Thoracic aorta (tissue), 2 donors: ENCODE data around the gene TRAF5. TPM values are rescaled to one million over a fixed set of nuclear protein-coding genes. Genes with fewer than 3 reads are reported as not detected.

Source experiments
- ATAC-seq: fragments of 150-250 bp; one replicate; pipeline ENCODE4 v1.8.0; 2017; ENCODE audit warnings: low read depth; ENCODE audit not compliant: insufficient number of reproducible peaks, low FRiP score
- DNase-seq: peaks from one replicate; pipeline ENCODE4 v3.0.0-alpha.2; 2020; ENCODE audit warnings: low spot score
- H3K27ac ChIP-seq, 2 donors: fragments of 200-600 bp; sonication (generic); 1 replicate in 1 of 2; 2 replicates in 1 of 2; pipeline ENCODE4 v1.5.1; 2016; ENCODE audit warnings: mild to moderate bottlenecking in 2 of 2, moderate library complexity in 2 of 2
- H3K27me3 ChIP-seq: fragments of 200-600 bp; sonication (generic); replicated peaks from 2 replicates; pipeline ENCODE4 v1.6.0; 2016; ENCODE audit warnings: mild to moderate bottlenecking; ENCODE audit not compliant: insufficient read depth
- H3K36me3 ChIP-seq: fragments of 200-600 bp; sonication (generic); one replicate; pipeline ENCODE4 v1.5.1; 2016
- H3K4me1 ChIP-seq, 2 donors: fragments of 200-600 bp; sonication (generic); 1 replicate in 1 of 2; 2 replicates in 1 of 2; pipeline versions ENCODE4 v1.5.1 to v1.6.0; 2016; ENCODE audit warnings: low read depth in 2 of 2, mild to moderate bottlenecking in 1 of 2; ENCODE audit not compliant: control insufficient read depth in 1 of 2
- H3K4me3 ChIP-seq: fragments of 200-600 bp; sonication (generic); 2 replicates; pipeline ENCODE4 v1.5.1; 2016; ENCODE audit warnings: mild to moderate bottlenecking
- H3K9me3 ChIP-seq: fragments of 200-600 bp; sonication (generic); 2 replicates; pipeline ENCODE4 v1.5.1; 2016
- total RNA-seq, 2 donors: library from RNA; depleted of rRNA; stranded (reverse); fragments of >200 nt; gene quantifications; one replicate each; pipeline versions ENCODE4 v1.1.0 to v1.2.3, GENCODE V29; 2016
- TF ChIP-seq, protein P1 (sequence below): fragments of 200-600 bp; sonication (generic); IDR thresholded peaks from one replicate; pipeline ENCODE4 v1.5.1; 2019; ENCODE audit warnings: antibody characterized with exemption

Gene TRAF5
- total RNA-seq, 2 donors from 2014 or later, result 55.8 to 62.7 TPM

DNA sequence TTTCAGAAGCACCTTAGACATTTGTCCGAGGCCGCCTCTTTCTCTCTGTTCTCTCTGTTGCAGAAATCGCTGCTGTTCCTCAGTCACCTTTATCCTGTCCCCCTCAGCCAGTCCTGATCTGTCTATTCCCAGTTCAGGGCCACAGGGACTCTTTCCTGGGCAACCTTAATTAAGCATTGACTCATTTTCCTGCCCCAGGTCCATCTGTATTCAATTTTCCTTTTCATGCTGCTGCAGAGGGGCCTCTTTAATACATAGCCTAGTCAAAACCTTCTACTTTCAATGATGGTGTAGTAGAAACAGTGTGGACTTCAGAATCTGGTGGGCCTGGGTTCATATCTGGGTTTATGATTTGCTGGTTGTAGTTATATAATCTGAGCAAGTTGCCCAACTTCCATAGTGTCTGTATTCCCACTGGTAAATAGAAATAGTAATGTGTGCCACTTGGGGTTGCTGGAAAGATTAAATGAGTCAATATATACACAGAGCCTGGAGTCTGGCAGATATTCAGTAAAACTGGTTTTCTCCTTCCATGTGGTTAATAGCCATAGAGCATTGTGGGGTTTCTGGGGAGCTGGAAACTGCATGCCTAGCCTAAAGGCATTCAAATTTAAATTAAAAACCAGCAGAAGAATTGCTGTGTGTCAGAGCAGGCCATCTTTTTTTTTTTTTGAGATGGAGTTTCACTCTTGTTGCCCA, 4.5 kb downstream of the TRAF5 start:
- Histone ChIP-seq H3K27ac (no peak overlapping the region), H3K4me1 (peaks cover 55 to 80% of the 10 kb centered on the region in 2 donors), H3K4me3 (no peak overlapping the region), H3K9me3 (no peaks in the 10 kb centered on the region), H3K36me3 (no peaks in the 10 kb centered on the region), H3K27me3 (no peaks in the 10 kb centered on the region)
- no peak for DNase-seq
- TF ChIP-seq, protein P1, sequence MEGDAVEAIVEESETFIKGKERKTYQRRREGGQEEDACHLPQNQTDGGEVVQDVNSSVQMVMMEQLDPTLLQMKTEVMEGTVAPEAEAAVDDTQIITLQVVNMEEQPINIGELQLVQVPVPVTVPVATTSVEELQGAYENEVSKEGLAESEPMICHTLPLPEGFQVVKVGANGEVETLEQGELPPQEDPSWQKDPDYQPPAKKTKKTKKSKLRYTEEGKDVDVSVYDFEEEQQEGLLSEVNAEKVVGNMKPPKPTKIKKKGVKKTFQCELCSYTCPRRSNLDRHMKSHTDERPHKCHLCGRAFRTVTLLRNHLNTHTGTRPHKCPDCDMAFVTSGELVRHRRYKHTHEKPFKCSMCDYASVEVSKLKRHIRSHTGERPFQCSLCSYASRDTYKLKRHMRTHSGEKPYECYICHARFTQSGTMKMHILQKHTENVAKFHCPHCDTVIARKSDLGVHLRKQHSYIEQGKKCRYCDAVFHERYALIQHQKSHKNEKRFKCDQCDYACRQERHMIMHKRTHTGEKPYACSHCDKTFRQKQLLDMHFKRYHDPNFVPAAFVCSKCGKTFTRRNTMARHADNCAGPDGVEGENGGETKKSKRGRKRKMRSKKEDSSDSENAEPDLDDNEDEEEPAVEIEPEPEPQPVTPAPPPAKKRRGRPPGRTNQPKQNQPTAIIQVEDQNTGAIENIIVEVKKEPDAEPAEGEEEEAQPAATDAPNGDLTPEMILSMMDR, result no peak
- ATAC-seq, result no peak

DNA sequence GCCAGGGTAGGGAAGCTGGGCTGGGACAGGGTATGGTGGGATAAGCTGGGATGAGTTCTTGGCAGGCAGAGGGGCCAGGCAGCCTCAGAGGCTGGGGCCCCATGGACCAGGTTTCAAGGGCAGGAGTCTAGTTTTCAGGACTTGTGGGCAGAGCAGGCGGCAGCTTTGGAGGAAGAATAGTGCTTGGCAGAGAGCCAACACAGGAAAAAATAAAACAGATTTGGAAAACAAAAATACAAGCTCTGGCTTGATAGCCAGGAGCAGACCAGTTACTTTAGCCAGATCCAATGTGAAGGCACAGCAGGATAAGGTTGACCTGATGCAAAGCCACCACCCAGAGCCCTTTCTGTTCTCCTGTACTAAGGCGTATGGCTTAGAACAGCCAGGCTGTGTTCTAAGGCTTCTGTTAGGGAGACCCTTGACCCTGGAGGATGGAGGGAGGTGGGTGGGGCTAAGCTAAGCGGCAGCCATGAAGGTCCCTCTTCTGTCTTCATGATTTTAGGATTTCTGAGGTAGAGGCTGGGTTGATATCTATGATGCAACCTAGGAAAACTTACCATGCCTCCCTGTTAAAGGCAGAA, 5.5 kb downstream of the TRAF5 start:
- no peak overlapping the region for H3K4me3 ChIP-seq
- no peaks in the 10 kb centered on the region for H3K27me3 ChIP-seq
- no peaks in the 10 kb centered on the region for H3K9me3 ChIP-seq
- TF ChIP-seq, protein P1, result no peak
- no peak for DNase-seq
- H3K27ac ChIP-seq, result no peak overlapping the region
- H3K36me3 ChIP-seq, result no peaks in the 10 kb centered on the region
- H3K4me1 ChIP-seq, result peaks cover 59 to 88% of the 10 kb centered on the region in 2 donors
- no peak for ATAC-seq

DNA sequence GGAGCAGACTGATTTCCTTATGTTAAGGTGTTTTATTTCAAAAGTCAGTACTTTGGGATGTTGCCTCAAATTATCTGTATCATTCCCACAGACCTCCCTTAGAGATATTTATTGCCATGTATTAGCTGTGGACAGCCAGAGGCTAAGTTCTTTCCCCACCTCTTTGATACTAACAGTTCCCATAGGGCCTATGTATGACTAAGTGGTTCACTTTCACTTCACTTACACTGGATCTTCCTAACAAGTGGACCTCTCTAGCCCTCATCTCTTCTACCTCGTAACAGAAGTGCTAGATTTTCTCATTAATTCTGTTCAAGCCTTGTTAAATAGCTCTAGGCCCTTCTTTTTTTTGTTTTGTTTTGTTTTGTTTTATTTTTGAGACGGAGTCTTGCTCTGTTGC, 6.2 kb downstream of the TRAF5 start:
- H3K9me3 ChIP-seq, result no peaks in the 10 kb centered on the region
- TF ChIP-seq, protein P1, result no peak
- no peak overlapping the region for H3K27ac ChIP-seq
- H3K36me3 ChIP-seq, result no peaks in the 10 kb centered on the region
- no peaks in the 10 kb centered on the region for H3K27me3 ChIP-seq
- ATAC-seq, result no peak
- no peak overlapping the region for H3K4me3 ChIP-seq
- H3K4me1 ChIP-seq, result peaks cover 59 to 92% of the 10 kb centered on the region in 2 donors
- no peak for DNase-seq

DNA sequence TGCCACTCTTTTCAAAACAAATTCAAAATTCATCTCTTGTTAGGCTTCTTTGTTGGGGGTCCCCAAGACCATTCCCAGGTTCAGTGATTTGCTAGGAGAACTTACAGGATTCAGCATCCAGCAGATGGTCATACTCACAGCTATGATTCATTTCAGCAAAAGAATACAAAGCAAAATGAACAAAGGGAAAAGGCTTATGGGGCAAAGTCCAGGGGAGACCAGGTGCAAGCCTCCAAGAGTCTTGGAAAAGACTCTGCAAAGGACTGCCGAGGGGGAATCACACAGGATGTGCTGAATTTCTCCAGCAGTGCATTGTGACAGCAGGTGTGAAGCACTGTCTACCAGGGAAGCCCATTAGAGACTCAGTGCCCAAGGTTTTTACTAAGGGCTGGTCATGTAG, 7.3 kb downstream of the TRAF5 start:
- Histone ChIP-seq H3K27ac (no peak overlapping the region), H3K36me3 (no peaks in the 10 kb centered on the region), H3K9me3 (no peaks in the 10 kb centered on the region), H3K4me3 (no peak overlapping the region), H3K27me3 (no peaks in the 10 kb centered on the region), H3K4me1 (peaks cover 56 to 89% of the 10 kb centered on the region in 2 donors)
- TF ChIP-seq, protein P1, result no peak
- no peak for DNase-seq
- no peak for ATAC-seq

DNA sequence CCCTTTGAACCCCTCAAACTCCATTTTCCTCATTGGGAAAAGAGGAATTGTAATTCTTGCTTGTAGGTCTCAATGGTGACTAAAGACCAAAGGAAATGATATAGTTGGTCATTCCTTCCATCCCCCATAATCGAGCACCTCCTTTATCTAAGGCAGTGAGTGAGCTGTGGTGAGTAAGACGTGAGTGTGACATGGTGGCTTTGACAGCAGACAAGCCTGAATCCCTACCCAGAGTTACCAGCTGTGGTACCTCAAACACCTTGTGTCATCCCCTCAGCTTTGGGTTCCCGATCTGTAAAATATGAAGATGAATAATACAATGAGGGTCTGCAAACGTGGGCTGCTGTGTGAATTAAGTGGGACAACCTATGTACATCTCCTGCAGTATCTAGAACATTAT, 8.4 kb downstream of the TRAF5 start:
- TF ChIP-seq, protein P1, result no peak
- no peak overlapping the region for H3K27ac ChIP-seq
- peaks cover 47 to 89% of the 10 kb centered on the region in 2 donors for H3K4me1 ChIP-seq
- no peak for ATAC-seq
- no peaks in the 10 kb centered on the region for H3K9me3 ChIP-seq
- no peak overlapping the region for H3K4me3 ChIP-seq
- no peaks in the 10 kb centered on the region for H3K27me3 ChIP-seq
- no peaks in the 10 kb centered on the region for H3K36me3 ChIP-seq
- DNase-seq, result no peak
